IMR-90 (cell line): ENCODE measurements around the gene HMBS. TPM values are rescaled to one million over a fixed set of nuclear protein-coding genes. Genes with fewer than 3 reads are reported as not detected.

Experiments used
- ATAC-seq: fragments of 200-7000 bp; cut with Tn5 transposase; 2 replicates; pipeline ENCODE4 v1.9.1; 2020; ENCODE audit warnings: low read depth, mild to moderate bottlenecking, moderate library complexity
- BruUV-seq: library from RNA; stranded (reverse); fragments of 400-500 nt; replicated peaks from 2 replicates; lab custom pipeline; 2021; lab: Mats Ljungman, UMichigan
- CTCF ChIA-PET: fragments of 300-600 bp; formaldehyde crosslinking; extraction: SDS; loops from one replicate; lab custom pipeline; 2021; ENCODE audit warnings: antibody characterized with exemption; lab: Yijun Ruan, JAX
- POLR2A ChIA-PET: fragments of 300-600 bp; sonication (Branson Sonifier 250); formaldehyde crosslinking; loops from one replicate; lab custom pipeline; 2022; ENCODE audit warnings: antibody characterized with exemption; ENCODE audit not compliant: unreplicated experiment; lab: Charles Lee
- DNase-seq: peaks from one replicate; pipeline ENCODE4 v3.0.0; 2013
- H2AFZ ChIP-seq: replicated peaks from 2 replicates; pipeline ENCODE3; 2013; ENCODE audit warnings: low read length, mild to moderate bottlenecking; ENCODE audit not compliant: poor library complexity
- H2AK5ac ChIP-seq: 2 replicates; pipeline ENCODE4 v1.6.1; 2013; ENCODE audit warnings: low read depth, low read length, inconsistent platforms
- H2AK9ac ChIP-seq: replicated peaks from 2 replicates; pipeline ENCODE3; 2013; ENCODE audit warnings: mild to moderate bottlenecking, low read depth, low read length, moderate library complexity; ENCODE audit not compliant: poor library complexity
- H2BK120ac ChIP-seq: 2 replicates; pipeline ENCODE4 v1.6.1; 2013; ENCODE audit warnings: low read depth, low read length, inconsistent platforms
- H2BK15ac ChIP-seq: 3 replicates; pipeline ENCODE4 v1.6.1; 2013; ENCODE audit warnings: low read depth, low read length, inconsistent platforms
- H2BK20ac ChIP-seq: 2 replicates; pipeline ENCODE4 v1.6.1; 2013; ENCODE audit warnings: low read depth, mild to moderate bottlenecking, inconsistent platforms, low read length, moderate library complexity
- H2BK5ac ChIP-seq: 2 replicates; pipeline ENCODE4 v1.6.1; 2013; ENCODE audit warnings: mild to moderate bottlenecking, low read depth, low read length, inconsistent platforms; ENCODE audit not compliant: poor library complexity, severe bottlenecking
- H3K14ac ChIP-seq: replicated peaks from 2 replicates; pipeline ENCODE4 v1.6.1; 2013; ENCODE audit warnings: low read depth, low read length, inconsistent platforms
- H3K18ac ChIP-seq: 2 replicates; pipeline ENCODE4 v1.6.1; 2013; ENCODE audit warnings: low read depth, low read length, control low read depth
- H3K23ac ChIP-seq: 2 replicates; pipeline ENCODE4 v1.6.1; 2013; ENCODE audit warnings: low read depth, low read length, inconsistent platforms
- H3K27ac ChIP-seq: 2 replicates; pipeline ENCODE4 v1.5.1; 2013; ENCODE audit warnings: mild to moderate bottlenecking, control low read depth, low read length; ENCODE audit not compliant: insufficient read depth
- H3K27me3 ChIP-seq: 2 replicates; pipeline ENCODE4 v1.6.1; 2013; ENCODE audit warnings: low read length; ENCODE audit not compliant: control insufficient read depth, insufficient read depth
- H3K36me3 ChIP-seq: 2 replicates; pipeline ENCODE4 v1.6.1; 2013; ENCODE audit warnings: low read length, mixed read lengths; ENCODE audit not compliant: control insufficient read depth, insufficient read depth
- H3K4ac ChIP-seq: 2 replicates; pipeline ENCODE4 v1.6.1; 2013; ENCODE audit warnings: low read depth, low read length, inconsistent platforms
- H3K4me1 ChIP-seq: 2 replicates; pipeline ENCODE4 v1.6.1; 2013; ENCODE audit warnings: low read length, mixed read lengths; ENCODE audit not compliant: control insufficient read depth, insufficient read depth
- H3K4me2 ChIP-seq: 2 replicates; pipeline ENCODE4 v1.6.1; 2013; ENCODE audit warnings: low read depth, mild to moderate bottlenecking, control low read depth, low read length, moderate library complexity
- H3K4me3 ChIP-seq: 2 replicates; pipeline ENCODE4 v1.5.1; 2013; ENCODE audit warnings: low read depth, mild to moderate bottlenecking, control low read depth, low read length, moderate library complexity; ENCODE audit not compliant: insufficient read depth
- H3K56ac ChIP-seq: 2 replicates; pipeline ENCODE4 v1.6.1; 2013; ENCODE audit warnings: low read length, inconsistent platforms; ENCODE audit not compliant: insufficient read depth; ENCODE audit errors: extremely low read depth
- H3K79me1 ChIP-seq, 2 experiments: 2 replicates each; pipeline ENCODE4 v1.6.1; 2013; ENCODE audit warnings: low read length in 2 of 2, inconsistent platforms in 1 of 2, low read depth in 1 of 2
- H3K9ac ChIP-seq: 2 replicates; pipeline ENCODE4 v1.6.1; 2013; ENCODE audit warnings: low read depth, low read length, control low read depth
- H3K9me1 ChIP-seq: 2 replicates; pipeline ENCODE4 v1.6.1; 2013; ENCODE audit warnings: low read length, inconsistent platforms; ENCODE audit not compliant: insufficient read depth
- H3K9me3 ChIP-seq: 2 replicates; pipeline ENCODE4 v1.6.1; 2013; ENCODE audit warnings: low read length; ENCODE audit not compliant: control insufficient read depth, insufficient read depth
- H4K20me1 ChIP-seq: 2 replicates; pipeline ENCODE4 v1.6.1; 2013; ENCODE audit warnings: low read length, inconsistent platforms; ENCODE audit not compliant: insufficient read depth
- H4K5ac ChIP-seq: 2 replicates; pipeline ENCODE4 v1.6.1; 2013; ENCODE audit warnings: mild to moderate bottlenecking, low read depth, low read length, control low read depth
- H4K8ac ChIP-seq, 2 experiments: 2 replicates each; pipeline ENCODE4 v1.6.1; 2013; ENCODE audit warnings: low read depth in 2 of 2, low read length in 2 of 2, control low read depth in 1 of 2, inconsistent platforms in 1 of 2
- H4K91ac ChIP-seq: 2 replicates; pipeline ENCODE4 v1.6.1; 2013; ENCODE audit warnings: low read depth, low read length, inconsistent platforms; ENCODE audit not compliant: insufficient read depth
- BHLHE40 ChIP-seq: fragments of 150-350 bp; IDR thresholded peaks from 2 replicates; pipeline ENCODE4 v1.6.1; 2016; ENCODE audit warnings: mild to moderate bottlenecking, low read depth, low read length
- CHD1 ChIP-seq: IDR thresholded peaks from 2 replicates; pipeline ENCODE4 v1.6.1; 2012; ENCODE audit warnings: low read depth, low read length, improper control_type of control experiment
- FOS ChIP-seq: fragments of 150-350 bp; IDR thresholded peaks from 2 replicates; pipeline ENCODE4 v1.6.1; 2016; ENCODE audit warnings: low read depth, low read length
- MAFK ChIP-seq: IDR thresholded peaks from 2 replicates; pipeline ENCODE4 v1.6.1; 2012; ENCODE audit warnings: low read depth, low read length, improper control_type of control experiment
- MAZ ChIP-seq: IDR thresholded peaks from 2 replicates; pipeline ENCODE4 v1.6.1; 2012; ENCODE audit warnings: low read depth, mild to moderate bottlenecking, low read length, improper control_type of control experiment, moderate library complexity, borderline replicate concordance
- MXI1 ChIP-seq: IDR thresholded peaks from 2 replicates; pipeline ENCODE4 v1.6.1; 2012; ENCODE audit warnings: low read depth, mild to moderate bottlenecking, low read length, moderate library complexity, borderline replicate concordance
- NFE2L2 ChIP-seq: fragments of 150-350 bp; IDR thresholded peaks from 2 replicates; pipeline ENCODE4 v1.6.1; 2016; ENCODE audit warnings: low read depth, mild to moderate bottlenecking, low read length
- POLR2A ChIP-seq: IDR thresholded peaks from 2 replicates; pipeline ENCODE4 v1.6.1; 2012; ENCODE audit warnings: mild to moderate bottlenecking, low read depth, low read length
- RAD21 ChIP-seq: IDR thresholded peaks from 2 replicates; pipeline ENCODE4 v1.6.1; 2012; ENCODE audit warnings: low read length, improper control_type of control experiment
- RCOR1 ChIP-seq: IDR thresholded peaks from 2 replicates; pipeline ENCODE4 v1.6.1; 2012; ENCODE audit warnings: mild to moderate bottlenecking, low read length, improper control_type of control experiment; ENCODE audit not compliant: insufficient replicate concordance
- RFX5 ChIP-seq: IDR thresholded peaks from 2 replicates; pipeline ENCODE4 v1.8.0; 2012; ENCODE audit warnings: low read depth, mild to moderate bottlenecking, low read length, moderate library complexity
- SMC3 ChIP-seq: fragments of 150-350 bp; IDR thresholded peaks from 2 replicates; pipeline ENCODE4 v1.6.1; 2016; ENCODE audit warnings: low read depth, mild to moderate bottlenecking, antibody characterized with exemption, low read length, moderate library complexity
- WGBS, 2 experiments: methylation state at CpG; one replicate each; pipeline versions ENCODE4 v1.1.5 to v1.1.7; 2013; ENCODE audit warnings: missing lambda C conversion rate in 2 of 2; ENCODE audit not compliant: insufficient read length in 1 of 2; ENCODE audit errors: extremely low coverage in 2 of 2; 5-methylcytosine and 5-hydroxymethylcytosine counted together
- dilution Hi-C: fragments of 300-500 bp; cut with HindIII; formaldehyde crosslinking; loops from one replicate; pipeline ENCODE4 v1.14.3; 2018; ENCODE audit warnings: low sequenced_read_pairs; ENCODE audit not compliant: unreplicated experiment
- in situ Hi-C: fragments of 300-500 bp; cut with MboI; formaldehyde crosslinking; loops from 3 replicates; pipeline ENCODE4 v1.14.3; 2019; ENCODE audit warnings: low sequenced_read_pairs, inconsistent platforms, mixed read lengths
- intact Hi-C: fragments of 100-400 bp; cut with micrococcal nuclease; formaldehyde crosslinking; loops from 2 replicates; pipeline ENCODE4 v1.10.0; 2022
- polyA plus RNA-seq, 3 experiments: library from polyadenylated mRNA; depleted of rRNA; stranded (reverse); fragments of >200 nt; gene quantifications; 2 replicates each; pipeline ENCODE4 v1.2.3, GENCODE V29; 2012; ENCODE audit warnings: low replicate concordance in 1 of 3
- total RNA-seq: library from RNA; depleted of rRNA; stranded (reverse); fragments of >200 nt; gene quantifications from 2 replicates; pipeline ENCODE4 v1.2.3, GENCODE V29; 2012
- TF ChIP-seq, protein P1 (sequence below): fragments of 150-350 bp; IDR thresholded peaks from 2 replicates; pipeline ENCODE4 v1.6.1; 2017; ENCODE audit warnings: mild to moderate bottlenecking, antibody characterized with exemption, low read length, low read depth
- TF ChIP-seq, protein P2 (sequence below): fragments of 150-350 bp; IDR thresholded peaks from 2 replicates; pipeline ENCODE4 v1.6.1; 2016; ENCODE audit warnings: low read depth, mild to moderate bottlenecking, low read length, moderate library complexity, borderline replicate concordance

The HMBS gene
- total and polyA plus RNA-seq, 2 of the 4 experiments (the other 2 are of a cell fraction), result 17.9 to 59.5 TPM

DNA sequence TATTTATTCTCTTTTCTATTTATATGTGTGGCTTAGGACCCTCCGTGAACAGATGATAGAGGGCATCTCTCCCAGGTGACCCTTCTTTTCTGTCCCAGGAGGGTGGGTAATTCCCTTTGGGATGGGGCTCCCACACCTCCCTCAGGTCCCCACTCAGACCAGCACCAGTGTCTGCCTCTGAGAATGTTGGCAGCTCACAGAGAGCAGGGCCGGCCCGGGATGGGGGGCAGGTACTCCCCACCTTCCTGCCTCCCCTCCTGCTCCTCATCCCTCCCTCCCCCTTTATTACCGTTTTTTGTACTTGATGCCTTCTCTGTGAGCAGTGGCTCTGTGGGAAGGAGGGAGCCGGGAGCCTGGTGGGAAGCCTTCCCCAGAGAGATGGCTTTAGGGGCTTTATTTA lies 31.9 kb downstream of the HMBS start:
- no peak overlapping the region for H2BK15ac ChIP-seq
- H3K18ac ChIP-seq, result no peak overlapping the region
- H3K4ac ChIP-seq, result no peak overlapping the region
- H3K4me3 ChIP-seq, result no peak overlapping the region
- no CpG with 5 or more reads among the region's 5 CpGs for WGBS, 2 experiments
- H4K5ac ChIP-seq, result no peak overlapping the region
- BruUV-seq, result no TSS peak
- no peak overlapping the region for H4K8ac ChIP-seq
- no peaks in the 10 kb centered on the region for H3K27me3 ChIP-seq
- H2AFZ ChIP-seq, result no peak overlapping the region
- H4K20me1 ChIP-seq, result no peaks in the 10 kb centered on the region
- no peak for ATAC-seq
- no peak overlapping the region for H2BK5ac ChIP-seq
- H3K14ac ChIP-seq, result no peak overlapping the region
- H3K36me3 ChIP-seq, result peaks cover 27% of the 10 kb centered on the region
- no peak overlapping the region for H3K27ac ChIP-seq
- TF ChIP-seq RFX5 (no peak), MXI1 (no peak), NFE2L2 (no peak), SMC3 (no peak), RCOR1 (no peak), FOS (no peak), MAZ (no peak), POLR2A (no peak), CHD1 (no peak), BHLHE40 (no peak), RAD21 (no peak), MAFK (no peak)
- TF ChIP-seq, protein P1, sequence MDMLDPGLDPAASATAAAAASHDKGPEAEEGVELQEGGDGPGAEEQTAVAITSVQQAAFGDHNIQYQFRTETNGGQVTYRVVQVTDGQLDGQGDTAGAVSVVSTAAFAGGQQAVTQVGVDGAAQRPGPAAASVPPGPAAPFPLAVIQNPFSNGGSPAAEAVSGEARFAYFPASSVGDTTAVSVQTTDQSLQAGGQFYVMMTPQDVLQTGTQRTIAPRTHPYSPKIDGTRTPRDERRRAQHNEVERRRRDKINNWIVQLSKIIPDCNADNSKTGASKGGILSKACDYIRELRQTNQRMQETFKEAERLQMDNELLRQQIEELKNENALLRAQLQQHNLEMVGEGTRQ, result no peak
- TF ChIP-seq, protein P2, sequence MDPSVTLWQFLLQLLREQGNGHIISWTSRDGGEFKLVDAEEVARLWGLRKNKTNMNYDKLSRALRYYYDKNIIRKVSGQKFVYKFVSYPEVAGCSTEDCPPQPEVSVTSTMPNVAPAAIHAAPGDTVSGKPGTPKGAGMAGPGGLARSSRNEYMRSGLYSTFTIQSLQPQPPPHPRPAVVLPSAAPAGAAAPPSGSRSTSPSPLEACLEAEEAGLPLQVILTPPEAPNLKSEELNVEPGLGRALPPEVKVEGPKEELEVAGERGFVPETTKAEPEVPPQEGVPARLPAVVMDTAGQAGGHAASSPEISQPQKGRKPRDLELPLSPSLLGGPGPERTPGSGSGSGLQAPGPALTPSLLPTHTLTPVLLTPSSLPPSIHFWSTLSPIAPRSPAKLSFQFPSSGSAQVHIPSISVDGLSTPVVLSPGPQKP, result no peak
- no peak overlapping the region for H3K56ac ChIP-seq
- H4K91ac ChIP-seq, result no peak overlapping the region
- no peak overlapping the region for H2BK120ac ChIP-seq
- in situ Hi-C loops (no loop called here), intact Hi-C loops (no loop called here), dilution Hi-C loops (no loop called here)
- H3K9ac ChIP-seq, result no peak overlapping the region
- peaks cover 4% of the 10 kb centered on the region; the same call in 1 of the 2 replicates for H3K9me1 ChIP-seq
- no peak overlapping the region for H2AK5ac ChIP-seq
- H3K79me1 ChIP-seq, result peaks cover 0 to 9% of the 10 kb centered on the region in 2 experiments; a peak in 2 of 4 replicates
- no peak overlapping the region for H2AK9ac ChIP-seq
- no peaks in the 10 kb centered on the region for H3K9me3 ChIP-seq
- no peak for DNase-seq
- no peak overlapping the region for H3K23ac ChIP-seq
- H3K4me2 ChIP-seq, result no peak overlapping the region
- POLR2A ChIA-PET, result no interaction called here
- no peak overlapping the region for H2BK20ac ChIP-seq
- H3K4me1 ChIP-seq, result no peaks in the 10 kb centered on the region; the same call in 1 of the 2 replicates
- CTCF ChIA-PET, result no interaction called here
